Measurements from ENCODE around the gene GATA3.

- TF ChIP-seq CTCF (IDR thresholded peaks at IDR 0.05) (no peak), EP300 (IDR thresholded peaks at IDR 0.05) (no peak)
Observed at GRCh38 chr10:8041992-8042720, 12.3 kb upstream of the GATA3 start.
